NCI-H2029 treated with DMSO at 0.1 percent for 48 hours (cell line): ENCODE measurements around the gene OXA1L.
A peak's percentile ranks its signal among the peaks of the same experiment; 100 is the strongest.
"Not testable (repeated sequence)": the region's sequence is repeated elsewhere in the genome, so short reads cannot be mapped to it uniquely, and the experiment has no call there.

Source experiments
- DNase-seq: peaks from one replicate; lab custom pipeline; 2025; lab: John Stamatoyannopoulos, UW

The OXA1L gene

DNA sequence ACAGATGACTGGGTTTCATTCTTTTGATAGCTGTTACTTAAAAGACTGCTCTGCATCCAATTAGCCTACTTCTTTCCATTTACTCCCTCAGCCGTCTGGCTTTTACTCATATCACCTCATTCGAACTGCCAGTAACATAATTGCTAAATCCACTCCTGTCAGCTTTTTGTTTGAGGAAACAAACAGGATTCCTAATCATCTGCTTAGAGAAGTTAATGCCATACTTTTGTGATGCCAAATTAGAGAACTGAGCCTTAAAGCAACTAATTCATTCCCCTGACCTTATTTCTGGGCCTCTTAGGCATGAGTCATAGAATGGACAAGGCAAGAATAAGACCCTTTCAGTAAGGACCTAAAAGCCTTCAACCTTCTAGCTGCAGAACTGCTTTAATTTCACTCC is 2.9 kb downstream of the OXA1L start:
- no peak for DNase-seq

DNA sequence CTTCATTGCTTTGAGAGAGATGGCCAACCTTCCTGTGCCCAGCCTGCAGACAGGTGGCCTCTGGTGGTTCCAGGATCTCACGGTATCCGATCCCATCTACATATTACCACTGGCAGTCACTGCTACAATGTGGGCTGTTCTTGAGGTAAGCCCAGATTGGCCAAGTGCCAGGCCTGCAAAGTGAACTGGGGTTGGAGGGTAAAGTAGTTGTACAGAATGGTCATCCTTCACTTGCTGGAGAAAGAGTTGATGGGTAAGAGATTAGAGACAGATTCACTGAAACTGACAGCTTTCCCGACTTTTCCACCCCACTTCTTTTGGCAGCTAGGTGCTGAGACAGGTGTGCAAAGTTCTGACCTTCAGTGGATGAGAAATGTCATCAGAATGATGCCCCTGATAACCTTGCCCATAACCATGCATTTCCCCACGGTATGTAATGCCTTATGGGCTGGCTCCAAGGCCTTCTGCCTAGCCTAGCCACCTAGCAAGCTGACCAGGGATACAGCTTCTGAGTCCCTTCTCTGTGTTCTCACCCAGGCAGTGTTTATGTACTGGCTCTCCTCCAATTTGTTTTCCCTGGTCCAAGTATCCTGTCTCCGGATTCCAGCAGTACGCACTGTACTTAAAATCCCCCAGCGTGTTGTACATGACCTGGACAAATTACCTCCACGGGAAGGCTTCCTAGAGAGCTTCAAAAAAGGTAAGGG is 4.1 kb downstream of the OXA1L start:
- DNase-seq = no peak

DNA sequence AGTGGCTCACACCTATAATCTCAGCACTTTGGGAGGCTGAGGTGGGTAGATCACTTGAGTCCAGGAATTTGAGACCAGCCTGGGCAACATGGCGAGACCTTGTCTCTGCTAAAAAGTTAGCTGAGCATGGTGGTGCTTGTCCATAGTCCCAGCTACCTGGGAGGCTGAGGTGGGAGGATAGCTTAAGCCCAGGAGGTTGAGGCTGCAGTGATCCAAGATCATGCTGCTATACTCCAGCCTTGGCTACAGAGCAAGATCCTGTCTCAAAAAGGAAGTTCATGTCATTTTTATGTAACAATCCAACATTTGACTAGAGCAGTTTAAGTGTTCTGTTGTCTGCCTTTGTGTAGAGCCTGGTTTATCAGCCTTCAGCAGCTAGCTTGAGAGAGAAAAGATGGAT is 6.2 kb downstream of the OXA1L start:
- DNase-seq = no peak

DNA sequence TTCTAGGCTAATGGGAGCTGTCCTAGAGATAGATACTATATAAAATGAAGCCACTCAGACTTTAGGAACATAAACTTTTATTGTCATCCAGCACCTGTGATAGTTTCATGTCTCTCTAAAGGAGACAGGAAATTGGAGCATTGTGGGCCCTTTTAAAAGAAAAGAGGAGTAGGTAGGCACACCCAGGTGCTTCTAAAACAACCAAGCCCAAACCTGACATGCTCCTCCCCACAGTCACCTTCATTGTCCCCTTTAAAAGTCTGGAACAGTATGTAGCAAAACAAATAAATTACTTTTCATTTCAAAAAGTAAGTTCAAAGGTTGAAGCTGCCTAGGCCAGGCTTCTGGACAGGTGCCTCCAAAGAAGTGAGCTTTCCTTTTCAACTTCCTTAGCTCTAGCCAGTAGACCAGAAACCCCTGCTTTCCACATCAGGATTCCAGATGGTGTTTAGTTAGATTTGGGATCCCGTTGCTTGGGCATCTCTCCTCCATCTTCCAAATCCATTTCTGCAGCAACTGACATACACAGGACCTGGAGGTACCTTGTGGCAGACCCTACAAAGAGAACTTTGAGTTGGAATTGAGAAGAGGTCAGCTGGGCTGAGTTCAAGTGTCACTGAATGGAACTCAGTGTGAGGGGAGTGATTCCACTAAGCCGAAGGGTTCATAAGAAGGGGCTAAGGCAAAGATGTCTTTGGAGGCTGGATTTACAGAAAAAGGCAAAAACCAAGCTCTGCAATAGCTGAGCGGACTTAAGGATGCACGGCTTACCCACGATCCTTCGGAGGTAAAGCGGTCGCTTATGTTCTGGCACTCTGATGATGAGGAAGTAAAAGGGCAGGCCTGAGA is 6.9 kb downstream of the OXA1L start:
- DNase-seq = no peak

DNA sequence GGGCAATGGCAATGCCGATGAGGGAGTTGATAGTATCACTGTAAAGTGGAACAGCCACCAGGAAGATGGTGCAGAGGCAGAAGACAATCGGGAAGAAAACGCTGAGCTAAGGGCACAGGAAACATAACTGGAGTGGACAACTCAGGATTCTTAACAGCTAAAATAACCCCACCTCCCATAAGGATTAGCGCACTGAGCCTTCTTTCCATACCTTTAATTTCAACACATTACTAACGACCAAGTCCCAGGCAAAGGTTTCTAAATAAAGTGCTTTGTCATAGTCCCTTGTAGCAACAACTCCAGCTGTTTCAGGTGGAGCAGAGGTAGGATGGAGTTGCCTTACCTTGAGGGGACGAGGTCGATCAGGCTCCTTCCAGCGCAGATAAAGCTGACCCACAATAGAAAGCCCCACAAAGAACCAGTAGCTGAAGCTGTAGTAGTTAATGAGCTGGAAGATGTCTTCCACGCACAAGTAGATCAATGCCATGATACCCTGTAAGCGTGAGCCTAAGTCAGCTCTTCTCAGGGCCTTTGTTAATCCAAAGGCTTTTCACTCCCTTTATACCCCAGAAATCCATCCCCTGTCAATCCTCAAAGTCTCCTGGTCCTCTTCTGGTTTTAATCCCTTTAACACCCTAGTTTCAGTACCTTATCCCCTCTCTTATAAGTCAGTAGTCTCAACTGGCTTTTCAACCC is 7.7 kb downstream of the OXA1L start:
- no peak for DNase-seq

DNA sequence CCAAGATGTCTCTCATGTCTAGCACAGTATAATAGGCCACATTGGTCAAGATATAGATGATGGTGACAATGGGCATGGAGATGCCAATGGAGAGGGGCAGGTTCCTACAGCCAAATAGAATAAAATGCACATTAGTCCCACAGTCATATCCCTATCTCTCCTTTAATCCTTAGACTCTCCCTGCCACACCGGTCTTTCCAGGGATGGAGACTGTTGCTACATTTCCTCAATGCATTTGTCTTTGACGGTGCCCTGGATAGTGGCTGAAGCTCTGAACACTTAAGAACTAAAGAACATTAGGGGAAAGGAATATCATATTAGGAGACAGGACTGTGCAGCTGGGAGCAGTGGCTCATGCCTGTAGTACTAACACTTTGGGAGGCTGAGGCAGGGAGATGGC is 9.7 kb downstream of the OXA1L start:
- DNase-seq = no peak

DNA sequence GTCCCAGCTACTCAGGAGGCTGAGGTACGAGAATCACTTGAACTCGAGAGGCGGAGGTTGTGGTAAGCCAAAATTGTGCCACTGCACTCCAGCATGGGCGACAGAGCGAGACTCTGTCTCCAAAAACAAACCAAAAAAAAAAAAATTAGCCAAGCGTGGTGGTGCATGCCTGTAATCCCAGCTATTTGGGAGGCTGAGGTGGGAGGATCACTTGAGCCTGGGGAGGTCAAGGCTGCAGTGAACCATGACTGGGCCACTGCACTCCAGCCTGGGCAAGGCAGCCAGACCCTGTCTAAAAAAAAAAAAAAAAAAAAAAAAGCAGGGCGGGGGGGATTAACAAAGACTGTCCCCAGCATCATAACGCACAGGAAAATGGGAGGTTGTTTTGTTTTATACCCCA is 10.4 kb downstream of the OXA1L start:
- DNase-seq = not testable (repeated sequence)

DNA sequence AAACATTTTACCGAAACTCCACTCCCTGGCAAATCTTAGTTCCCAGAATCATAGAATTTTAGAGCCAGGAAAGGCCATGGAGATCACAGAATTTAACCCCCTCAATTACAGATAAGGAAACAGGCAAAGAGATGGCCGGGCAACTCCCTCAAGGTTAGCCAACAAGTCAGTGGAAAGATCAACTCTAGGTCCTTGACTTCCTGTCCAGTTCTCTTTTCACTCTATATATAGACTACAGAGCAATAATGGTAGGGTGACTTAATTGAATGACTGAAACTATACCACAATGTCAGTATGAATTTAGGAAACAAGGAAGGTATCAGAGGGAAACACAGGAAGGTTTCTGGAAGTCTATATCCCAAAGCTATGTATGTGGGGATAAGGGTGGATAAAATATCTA is 11.6 kb downstream of the OXA1L start:
- no peak for DNase-seq

DNA sequence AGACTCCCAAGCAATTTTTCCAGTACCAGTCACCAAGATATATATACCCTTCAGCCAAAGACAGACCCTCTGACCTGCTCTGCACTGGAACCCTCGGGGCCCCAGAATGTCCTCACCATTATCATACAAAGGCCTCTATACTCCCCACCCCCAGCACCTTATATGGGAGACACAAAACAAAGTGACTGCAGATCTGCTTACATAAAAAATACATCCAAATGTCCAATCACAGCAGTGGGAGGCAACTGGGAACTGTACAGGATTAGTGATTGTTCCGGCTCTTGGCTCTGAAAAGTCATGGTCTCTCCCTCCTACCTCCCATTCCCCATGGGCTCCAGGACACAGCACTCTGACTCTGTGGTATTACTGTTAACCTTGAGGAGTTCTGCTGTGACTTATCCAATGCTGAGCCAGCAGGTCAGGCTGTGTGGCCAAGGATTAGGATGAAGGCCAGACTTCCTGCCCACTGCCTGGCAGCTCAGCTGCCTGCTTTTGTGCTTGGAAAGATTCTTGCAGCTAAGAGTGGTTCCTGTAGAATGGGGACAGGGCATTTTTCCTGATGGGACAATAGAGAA is 13.7 kb downstream of the OXA1L start:
- DNase-seq = no peak

DNA sequence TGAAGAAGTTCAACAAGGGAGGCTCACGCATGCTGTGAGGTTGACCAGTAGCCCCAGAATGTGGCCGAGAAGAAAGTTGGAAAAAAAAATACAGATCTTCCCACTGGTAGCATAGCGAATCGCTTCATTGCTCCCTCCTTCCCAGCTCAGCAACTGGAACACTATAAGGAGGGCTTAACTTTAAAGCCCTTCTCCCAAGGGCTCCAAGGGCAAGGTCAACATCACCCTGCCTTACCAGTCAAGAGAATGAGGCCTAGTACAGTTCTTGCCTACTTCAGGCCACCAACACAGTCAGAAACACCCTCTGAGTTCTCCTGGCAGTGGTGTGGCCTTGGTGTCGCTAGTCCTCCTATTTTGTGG is 14.4 kb downstream of the OXA1L start:
- DNase-seq = no peak

DNA sequence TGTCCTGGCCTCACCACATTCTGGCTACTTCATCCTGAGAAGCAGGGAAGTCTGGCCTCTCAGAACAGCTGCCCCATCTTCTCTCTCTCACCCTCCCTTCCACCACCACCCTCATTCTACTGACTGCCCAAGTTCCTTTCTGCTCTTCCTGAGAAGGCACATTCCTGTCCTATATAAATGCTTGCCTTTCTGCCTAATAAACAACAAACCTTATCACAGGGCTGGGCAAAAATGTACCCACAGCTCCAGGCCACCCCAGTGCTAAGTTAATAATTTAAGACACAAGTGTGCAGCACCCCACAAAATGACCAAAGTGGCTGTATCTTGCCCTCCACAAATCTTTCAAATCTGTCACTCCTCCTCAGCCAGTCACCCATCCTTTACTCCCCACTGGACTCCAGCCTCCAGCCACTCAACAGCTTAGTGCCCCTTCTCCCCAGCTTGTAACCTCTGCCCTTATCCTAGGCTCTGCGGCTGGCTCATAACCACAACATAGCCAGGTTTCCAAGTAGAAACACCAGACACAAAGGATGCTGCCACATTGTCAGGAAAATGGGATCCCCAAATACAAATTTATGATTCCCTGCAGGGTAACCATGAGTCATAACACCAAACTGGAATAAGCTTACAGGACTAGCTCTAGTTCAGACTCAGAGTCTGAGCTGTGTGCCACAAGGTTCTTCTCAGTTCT is 15.0 kb downstream of the OXA1L start:
- DNase-seq = no peak

DNA sequence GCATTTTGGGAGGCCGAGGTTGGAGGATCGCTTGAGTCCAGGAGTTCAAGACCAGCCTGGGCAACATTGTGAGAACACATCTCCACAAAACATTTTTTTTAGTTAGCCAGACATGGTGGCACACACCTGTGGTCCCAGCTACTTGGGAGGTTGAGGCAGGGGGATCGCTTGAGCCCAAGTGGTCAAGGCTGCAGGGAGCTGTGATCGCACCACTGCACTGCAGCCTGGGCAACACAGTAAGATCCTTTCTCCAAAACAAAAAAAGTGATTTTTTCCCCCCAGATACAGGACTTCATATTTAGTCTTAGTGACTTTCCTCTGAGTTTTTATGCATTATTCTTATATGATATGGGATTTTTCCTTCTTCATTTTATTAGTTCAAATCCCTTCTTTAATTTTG is 20.2 kb downstream of the OXA1L start:
- no peak for DNase-seq

DNA sequence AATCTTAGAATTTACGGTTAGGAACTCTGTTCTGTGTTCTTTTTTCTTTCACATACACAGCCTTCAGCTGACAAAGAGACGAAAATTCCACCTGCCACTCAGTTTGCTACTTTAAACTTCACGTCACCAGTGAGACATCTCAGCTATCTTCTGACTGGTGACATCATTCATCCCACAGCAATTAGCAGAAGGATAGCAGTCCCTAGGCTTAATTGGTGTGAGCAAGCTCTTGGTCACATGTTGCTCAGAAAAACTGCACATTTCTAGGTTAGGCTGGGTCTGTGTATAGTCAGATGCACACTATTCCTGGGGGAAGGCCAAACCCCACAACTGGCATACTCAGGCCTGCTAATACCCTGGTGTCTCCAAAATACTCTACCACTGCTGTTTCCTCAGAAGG is 24.8 kb downstream of the OXA1L start:
- DNase-seq = no peak

DNA sequence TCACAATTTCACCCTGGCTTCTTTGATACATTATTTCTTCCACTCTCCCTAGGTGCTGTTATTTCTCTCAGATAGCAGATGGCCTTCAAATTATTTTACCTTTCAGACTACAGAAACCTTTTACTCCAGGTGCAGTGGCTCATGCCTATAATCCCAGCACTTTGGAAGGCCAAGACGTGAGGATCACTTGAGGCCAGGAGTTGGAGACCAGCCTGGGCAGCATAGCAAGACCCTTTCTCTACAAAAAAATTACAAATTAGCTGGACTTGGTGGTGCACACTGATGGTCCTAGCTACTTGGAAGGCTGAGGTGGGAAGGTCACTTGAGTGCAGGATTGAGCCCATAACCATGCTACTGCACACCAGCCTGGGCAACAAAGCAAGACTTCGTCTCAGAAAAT is 25.7 kb downstream of the OXA1L start:
- no peak for DNase-seq

DNA sequence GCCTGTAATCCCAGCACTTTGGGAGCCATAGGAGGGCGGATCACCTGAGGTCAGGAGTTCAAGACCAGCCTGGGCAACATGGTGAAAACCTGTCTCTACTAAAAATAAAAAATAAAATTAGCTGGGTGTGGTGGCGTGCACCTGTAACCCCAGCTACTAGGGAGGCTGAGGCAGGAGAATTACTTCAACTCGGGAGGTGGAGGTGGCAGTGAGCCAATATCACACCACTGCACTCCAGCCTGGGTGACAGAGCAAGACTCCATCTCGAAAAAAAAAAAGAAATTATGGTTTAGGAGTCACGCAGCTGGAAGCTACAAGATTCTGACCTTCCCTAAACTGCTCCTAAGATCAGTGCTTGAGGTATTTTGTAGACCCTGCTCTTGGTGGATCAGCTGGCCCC is 27.1 kb downstream of the OXA1L start:
- not testable (repeated sequence) for DNase-seq

DNA sequence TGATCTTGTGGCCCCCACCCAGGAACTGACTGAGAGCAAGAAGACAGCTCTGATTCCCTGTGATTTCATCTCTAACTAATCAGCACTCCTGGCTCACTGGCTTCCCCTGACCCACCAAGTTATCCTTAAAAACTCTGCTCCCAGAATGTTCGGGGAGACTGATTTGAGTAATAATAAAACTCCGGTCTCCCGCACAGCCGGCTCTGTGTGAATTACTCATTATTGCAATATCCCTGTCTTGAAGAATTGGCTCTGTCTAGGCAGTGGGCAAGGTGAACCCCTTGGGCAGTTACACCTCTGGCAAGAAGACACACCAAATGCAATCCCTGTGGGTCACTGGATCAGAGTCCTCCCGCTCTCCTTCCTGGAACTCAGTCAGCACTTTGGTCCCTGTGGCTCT is 27.5 kb downstream of the OXA1L start:
- DNase-seq = no peak

DNA sequence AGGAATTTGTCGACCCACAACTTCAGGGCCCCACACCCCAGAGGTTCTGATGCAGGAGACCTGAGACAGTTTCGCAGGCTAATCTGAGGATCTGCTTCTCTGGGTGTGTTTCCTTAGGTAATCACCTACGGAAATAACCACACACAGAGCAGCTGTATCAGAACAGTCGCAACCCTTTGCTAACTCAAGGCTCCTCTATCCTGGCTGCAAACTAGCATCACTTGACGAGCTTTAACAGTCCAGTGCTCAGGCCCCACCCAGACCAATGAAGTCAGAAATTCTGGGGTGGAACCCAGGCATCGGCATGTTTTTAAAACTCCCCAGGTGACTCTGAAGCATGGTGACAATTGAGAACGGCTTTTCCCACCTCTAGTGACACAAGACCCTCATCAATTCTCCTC is 28.1 kb downstream of the OXA1L start:
- DNase-seq = no peak

DNA sequence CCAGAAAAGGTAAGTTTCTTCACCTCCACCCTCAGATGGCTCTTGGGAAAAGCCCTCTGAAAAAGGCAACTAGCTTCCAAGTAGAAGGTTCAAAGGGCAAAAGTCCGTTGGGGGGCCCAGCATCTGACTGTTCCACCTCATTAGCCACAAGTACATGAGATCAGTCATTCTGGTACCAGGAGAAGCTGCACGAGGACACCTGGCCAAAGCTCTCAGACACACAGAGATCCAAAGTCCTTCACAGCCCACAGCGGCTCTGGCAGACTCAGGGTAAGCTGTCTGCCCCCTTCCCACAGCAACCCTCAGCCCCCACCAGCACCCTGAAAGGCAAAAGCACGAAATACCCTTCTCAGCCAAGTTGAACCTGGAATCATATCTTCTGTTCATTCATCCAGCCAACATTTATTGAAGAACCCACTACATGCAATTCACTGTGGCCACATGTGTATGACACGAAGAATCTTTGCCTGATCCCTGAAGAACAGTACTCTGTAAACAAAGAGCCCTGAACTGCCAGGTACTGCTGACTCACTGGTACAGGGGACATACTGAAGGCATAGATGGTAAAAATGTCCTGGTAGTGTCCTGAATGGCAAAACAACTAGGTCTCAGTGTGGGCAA is 29.7 kb downstream of the OXA1L start:
- DNase-seq = no peak

DNA sequence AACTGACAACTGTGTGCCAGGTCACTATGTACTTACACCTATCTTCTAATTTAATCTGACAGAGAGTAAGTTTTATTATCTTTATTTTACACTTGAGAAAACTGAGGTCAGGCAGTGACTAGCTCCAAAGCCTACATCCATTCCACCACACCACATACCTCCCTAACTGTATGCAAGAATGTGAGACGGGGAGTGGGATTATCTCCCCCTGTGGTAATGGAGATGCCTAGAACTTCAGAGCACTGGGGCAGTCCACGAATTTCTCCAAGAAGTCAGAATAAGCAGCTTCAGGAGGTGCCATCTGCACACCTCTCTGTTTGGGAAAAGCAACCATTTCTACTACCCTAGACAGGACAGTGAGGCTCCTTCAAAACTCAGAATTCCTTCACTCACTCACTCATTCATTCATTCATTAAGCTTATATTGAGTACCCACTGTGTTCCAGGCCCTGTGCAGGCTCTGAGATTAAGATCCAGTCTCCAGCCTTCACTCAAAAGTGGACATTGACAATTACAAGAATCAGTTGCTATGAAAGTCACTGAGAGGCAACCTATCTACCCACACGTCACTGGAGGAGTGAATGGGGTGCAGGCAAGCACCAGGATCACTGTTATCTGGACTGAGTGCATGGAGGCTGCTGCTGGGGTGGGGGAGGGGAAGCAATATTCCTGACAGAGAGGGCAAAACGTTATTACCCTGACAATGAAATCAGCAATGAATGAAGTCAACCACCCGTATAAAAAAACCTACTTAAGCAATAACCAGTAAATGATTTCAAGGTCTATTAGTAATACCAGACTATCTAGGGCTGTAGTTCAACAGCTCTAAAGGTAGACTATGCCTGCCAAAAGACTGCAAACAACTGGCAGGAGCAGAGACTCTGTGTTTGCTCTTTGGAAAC is 30.8 kb downstream of the OXA1L start:
- peak; percentile 79 for DNase-seq

DNA sequence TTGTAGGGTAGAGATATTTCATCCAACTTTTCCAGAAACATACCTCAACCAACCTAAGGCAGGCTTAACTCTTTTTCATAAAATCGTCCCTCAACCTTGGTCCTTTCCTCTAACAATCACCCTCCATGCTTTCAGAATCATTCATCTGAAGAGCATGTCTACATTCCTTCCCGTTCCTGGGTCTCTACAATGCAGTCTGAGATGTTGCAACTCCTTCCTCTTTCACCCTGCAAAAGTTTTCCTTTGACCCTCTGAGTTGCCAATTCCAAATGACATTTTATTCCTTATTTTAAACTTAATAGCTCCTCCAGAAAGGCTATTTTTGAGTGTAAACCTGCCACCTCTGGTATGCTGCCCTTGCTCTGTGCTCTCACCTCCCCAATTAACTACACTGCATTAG is 32.0 kb downstream of the OXA1L start:
- DNase-seq = no peak

DNA sequence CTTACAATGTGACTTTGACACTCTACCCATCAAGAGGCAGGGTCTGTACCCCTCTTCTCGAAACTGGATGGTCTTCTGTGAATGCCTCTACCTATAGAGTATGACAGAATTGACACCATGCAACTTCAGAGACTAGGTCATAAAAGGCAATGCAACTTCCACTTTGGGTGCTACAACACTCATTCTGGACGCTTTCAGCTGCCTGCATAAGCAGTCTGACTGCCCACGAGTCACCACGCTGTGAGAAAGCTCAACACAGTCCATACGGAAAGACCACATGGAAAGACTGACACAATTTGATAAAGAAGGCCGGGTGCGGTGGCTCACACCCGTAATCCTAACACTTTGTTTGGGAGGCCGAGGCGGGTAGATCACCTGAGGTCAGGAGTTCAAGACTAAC is 33.9 kb downstream of the OXA1L start:
- no peak for DNase-seq
